AG09319 (cell line): Measurements from ENCODE around the gene MROH9.

Source experiments
- DNase-seq: peaks from one replicate; pipeline ENCODE4 v3.0.0-alpha.2; 2010; ENCODE audit warnings: low read depth; ENCODE audit errors: extremely low read depth
- CTCF ChIP-seq: IDR thresholded peaks from 2 replicates; pipeline ENCODE4 v1.5.1; 2011; ENCODE audit warnings: low read depth, mild to moderate bottlenecking, inconsistent platforms, low read length, moderate library complexity

Gene MROH9

GRCh38 chr1:171112119-171112518, 176.8 kb downstream of the MROH9 start:
- no peak for TF ChIP-seq CTCF

GRCh38 chr1:171113382-171113781, 178.0 kb downstream of the MROH9 start:
- TF ChIP-seq CTCF: no peak
- DNase-seq: no peak

More at GRCh38 chr1:171112119-171112518, 176.8 kb downstream of the MROH9 start:
- DNase-seq: no peak
